ENCODE measurements around the gene TRAPPC13.

Gene TRAPPC13

GRCh38 chr5:65708145-65708544, 83.3 kb downstream of the TRAPPC13 start:
- H3K9me3 ChIP-seq: no peaks in the 10 kb centered on the region
- no peaks in the 10 kb centered on the region for H3K27me3 ChIP-seq
- no peak for TF ChIP-seq CTCF (IDR thresholded peaks at IDR 0.05; ENCODE audit: low read depth, low read length)
- no peak for DNase-seq
- H3K4me3 ChIP-seq (ENCODE audit: low read depth, low read length): no peak overlapping the region
- H3K4me1 ChIP-seq: peaks cover 3% of the 10 kb centered on the region
- peaks cover 14% of the 10 kb centered on the region for H3K36me3 ChIP-seq

All from BE2C (cell line).